Tibial nerve (tissue), 3 donors: ENCODE data around the gene CHST14.

ENCODE experiments used
- CTCF ChIP-seq, 5 experiments: fragments of 200-600 bp in 3 of 5; fragments of 450-650 bp in 2 of 5; sonication (generic) in 3 of 5; IDR thresholded peaks; one replicate each; pipeline ENCODE4 v1.5.1; 2016 to 2019; ENCODE audit warnings: antibody characterized with exemption in 5 of 5, mild to moderate bottlenecking in 3 of 5, moderate library complexity in 2 of 5
- POLR2A ChIP-seq, 2 donors: fragments of 450-650 bp; IDR thresholded peaks; one replicate each; pipeline ENCODE4 v1.6.1; 2017; ENCODE audit warnings: antibody characterized with exemption in 2 of 2, mild to moderate bottlenecking in 2 of 2, moderate library complexity in 2 of 2

GRCh38 chr15:40443255-40443654 is 27.5 kb upstream of the CHST14 start:
- no peak for TF ChIP-seq POLR2A (IDR thresholded peaks at IDR 0.05)
- no peak for TF ChIP-seq CTCF (IDR thresholded peaks at IDR 0.05)
